Measurements from ENCODE around the gene ANKUB1. TPM values are rescaled to one million over a fixed set of nuclear protein-coding genes. Genes with fewer than 3 reads are reported as not detected.
A peak's percentile ranks its signal among the peaks of the same experiment; 100 is the strongest.

ANKUB1 gene
- total and polyA plus RNA-seq, 10 of the 15 experiments (the other 5 are each of a cell fraction or from before 2014, with no cell fraction given) = 0.08 TPM; not detected in 9

GRCh38 chr3:149812606-149813366, 20.4 kb upstream of the ANKUB1 start, which contains the start of gene RNF13 (continued):
- peak; percentile 99 for TF ChIP-seq SP1 (IDR thresholded peaks at IDR 0.05; ENCODE audit: low read depth, low read length)
- peak; percentile 83 for TF ChIP-seq POLR2A (IDR thresholded peaks at IDR 0.05; ENCODE audit: low read depth, low read length)

GRCh38 chr3:149812165-149812605, 19.8 kb upstream of the ANKUB1 start:
- WGBS (ENCODE audit: insufficient coverage, insufficient replicate concordance, low lambda C conversion rate, missing lambda C conversion rate) = 16% methylated on average over 13 of the region's 13 CpGs
- Histone ChIP-seq H2AFZ (ENCODE audit: control insufficient read depth, low read depth, low read length) (peak overlapping the region; percentile 99), H4K20me1 (ENCODE audit: control insufficient read depth, insufficient read depth) (no peaks in the 10 kb centered on the region), H3K27me3 (replicated peaks in 1 of 2; ENCODE audit: control insufficient read depth in 2 of 2, insufficient read depth in 2 of 2, low read length in 1 of 2) (no peaks in the 10 kb centered on the region), H3K79me2 (ENCODE audit: control insufficient read depth, insufficient read depth, low read length) (peaks cover 44% of the 10 kb centered on the region), H3K4me3 (peak overlapping the region; percentile 80), H3K27ac (ENCODE audit: control insufficient read depth, insufficient read depth) (peak overlapping the region; percentile 93), H3K4me2 (ENCODE audit: control insufficient read depth, insufficient read depth) (peak overlapping the region; percentile 88), H3K36me3 (ENCODE audit: control insufficient read depth in 2 of 2, insufficient read depth in 2 of 2, low read length in 1 of 2) (no peaks in the 10 kb centered on the region), H3K9me3 (replicated peaks; ENCODE audit: control insufficient read depth, insufficient read depth, low read length) (no peaks in the 10 kb centered on the region), H3K4me1 (ENCODE audit: control insufficient read depth, insufficient read depth, low read length) (no peaks in the 10 kb centered on the region), H3K9ac (ENCODE audit: control insufficient read depth, insufficient read depth, low read length) (peak overlapping the region; percentile 89)
- RAD21 ChIA-PET (ENCODE audit: unreplicated experiment) = no interaction called here
- in situ Hi-C loops (cut with MboI) = no loop called here
- FAIRE-seq (peak; percentile 44), ATAC-seq (no peak), DNase-seq (ENCODE audit: low read depth, low spot score) (no peak)
- BruUV-seq (replicated peaks) = no TSS peak
- POLR2A ChIA-PET = interaction anchor here (1.8 kb wide), 1 partner anchor 59 kb away, joined by 6 read pairs; the partner anchor contains the start of gene COMMD2
- intact Hi-C loops (cut with micrococcal nuclease; ENCODE audit: unreplicated experiment) = loop anchor here (2.0 to 5.0 kb wide), 2 partner anchors 59 to 155 kb away; partner anchors contain the start of genes COMMD2 and WWTR1
- CTCF ChIA-PET = no interaction called here
- SMC1A ChIA-PET (ENCODE audit: uncharacterized antibody, unreplicated experiment) = no interaction called here
- TF ChIP-seq BCL11A (IDR thresholded peaks at IDR 0.05; ENCODE audit: low read depth, low read length) (no peak), ZBTB40 (IDR thresholded peaks at IDR 0.05; ENCODE audit: borderline replicate concordance) (0 out of 2 replicates have a peak, but pooled peaks have one; percentile 15), STAT3 (IDR thresholded peaks at IDR 0.05; ENCODE audit: low read depth, low read length) (no peak), RUNX3 (IDR thresholded peaks at IDR 0.05; ENCODE audit: low read length) (no peak), YY1 (IDR thresholded peaks at IDR 0.05; ENCODE audit: low read depth, low read length) (0 out of 2 replicates have a peak, but pooled peaks have one; percentile 1), PAX8 (IDR thresholded peaks at IDR 0.05) (0 out of 2 replicates have a peak, but pooled peaks have one; percentile 21), JUNB (IDR thresholded peaks at IDR 0.05) (no peak), DPF2 (IDR thresholded peaks at IDR 0.05) (no peak), RELA (IDR thresholded peaks at IDR 0.05; ENCODE audit: borderline replicate concordance, partially characterized antibody) (no peak), ZNF274 (IDR thresholded peaks at IDR 0.05; ENCODE audit: insufficient read depth, insufficient read length) (no peak), USF1 (IDR thresholded peaks at IDR 0.05; ENCODE audit: borderline replicate concordance, extremely low read length, insufficient read depth, low read depth, low read length) (no peak), ATF2 (IDR thresholded peaks at IDR 0.05; ENCODE audit: low read length) (no peak), NFYB (IDR thresholded peaks at IDR 0.05; ENCODE audit: insufficient read depth, low read depth, low read length) (no peak)

All from GM12878 (cell line).